Gastroesophageal sphincter (tissue), 3 donors: ENCODE data around the gene COG5.

Experiments used
- POLR2A ChIP-seq, 2 donors: fragments of 450-650 bp; IDR thresholded peaks; one replicate each; pipeline ENCODE4 v1.6.1; 2017; ENCODE audit warnings: antibody characterized with exemption in 2 of 2, mild to moderate bottlenecking in 2 of 2, moderate library complexity in 1 of 2
- POLR2AphosphoS5 ChIP-seq: sonication (generic); formaldehyde crosslinking; IDR thresholded peaks from one replicate; pipeline ENCODE4 v1.6.1; 2017; ENCODE audit warnings: antibody characterized with exemption
- TF ChIP-seq, protein P1 (sequence below), 4 experiments: fragments of 200-600 bp in 2 of 4; fragments of 450-650 bp in 2 of 4; sonication (generic) in 1 of 4; IDR thresholded peaks; one replicate each; pipeline ENCODE4 v1.5.1; 2017 to 2019; ENCODE audit warnings: antibody characterized with exemption in 4 of 4, mild to moderate bottlenecking in 2 of 4, moderate library complexity in 2 of 4

- TF ChIP-seq POLR2A (IDR thresholded peaks at IDR 0.05) (no peak), POLR2AphosphoS5 (no peak)
- TF ChIP-seq, protein P1, sequence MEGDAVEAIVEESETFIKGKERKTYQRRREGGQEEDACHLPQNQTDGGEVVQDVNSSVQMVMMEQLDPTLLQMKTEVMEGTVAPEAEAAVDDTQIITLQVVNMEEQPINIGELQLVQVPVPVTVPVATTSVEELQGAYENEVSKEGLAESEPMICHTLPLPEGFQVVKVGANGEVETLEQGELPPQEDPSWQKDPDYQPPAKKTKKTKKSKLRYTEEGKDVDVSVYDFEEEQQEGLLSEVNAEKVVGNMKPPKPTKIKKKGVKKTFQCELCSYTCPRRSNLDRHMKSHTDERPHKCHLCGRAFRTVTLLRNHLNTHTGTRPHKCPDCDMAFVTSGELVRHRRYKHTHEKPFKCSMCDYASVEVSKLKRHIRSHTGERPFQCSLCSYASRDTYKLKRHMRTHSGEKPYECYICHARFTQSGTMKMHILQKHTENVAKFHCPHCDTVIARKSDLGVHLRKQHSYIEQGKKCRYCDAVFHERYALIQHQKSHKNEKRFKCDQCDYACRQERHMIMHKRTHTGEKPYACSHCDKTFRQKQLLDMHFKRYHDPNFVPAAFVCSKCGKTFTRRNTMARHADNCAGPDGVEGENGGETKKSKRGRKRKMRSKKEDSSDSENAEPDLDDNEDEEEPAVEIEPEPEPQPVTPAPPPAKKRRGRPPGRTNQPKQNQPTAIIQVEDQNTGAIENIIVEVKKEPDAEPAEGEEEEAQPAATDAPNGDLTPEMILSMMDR (IDR thresholded peaks at IDR 0.05): no peak
Measured at GRCh38 chr7:107286751-107287621, 276.7 kb downstream of the COG5 start.
